HG03108 (cell line): ENCODE results near the gene C7orf25.
"Not testable (repeated sequence)": the region's sequence is repeated elsewhere in the genome, so short reads cannot be mapped to it uniquely, and the experiment has no call there.

Experiments
- ATAC-seq: cut with Tn5 transposase; IDR thresholded peaks from one replicate; pipeline ENCODE4 v1.9.1; 2021; ENCODE audit warnings: moderate library complexity; ENCODE audit not compliant: unreplicated experiment

Gene C7orf25

DNA sequence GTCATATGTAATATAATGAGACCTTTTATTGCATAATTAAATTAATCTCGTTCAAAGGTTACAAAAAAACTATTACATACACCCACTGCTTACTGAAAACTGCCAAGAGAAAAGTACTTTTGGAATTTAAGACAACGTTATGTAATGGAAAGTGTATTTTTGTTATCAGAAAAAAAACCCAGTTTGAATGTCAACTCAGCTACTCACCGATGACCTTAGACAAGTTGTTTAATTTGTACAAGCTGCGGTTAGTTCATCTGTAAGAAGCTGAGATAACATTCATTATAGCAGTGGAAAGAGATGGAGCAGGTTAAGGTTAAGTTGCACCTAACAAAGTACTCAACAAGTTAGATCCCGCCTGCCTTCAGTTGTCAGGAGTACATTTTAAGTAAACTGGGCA is 19.0 kb upstream of the C7orf25 start:
- ATAC-seq, result no peak

DNA sequence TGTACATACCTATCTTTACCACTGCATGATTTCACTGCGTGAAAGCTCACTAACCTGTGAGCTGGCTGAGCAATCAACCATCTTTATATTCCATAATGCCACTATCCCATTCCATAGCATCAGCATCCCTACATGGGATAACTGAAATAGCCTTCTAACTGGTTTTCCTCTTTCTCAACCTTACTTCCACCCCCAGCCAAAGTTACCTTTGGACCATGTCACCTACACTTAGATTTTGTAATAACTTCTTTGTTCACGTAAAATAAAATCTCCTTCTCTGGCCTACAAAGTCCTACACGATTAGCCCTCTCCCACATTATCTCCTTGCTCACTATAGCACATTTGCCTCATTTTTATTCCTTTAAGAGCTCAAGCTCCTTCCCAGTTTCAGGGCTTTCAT is 17.6 kb upstream of the C7orf25 start:
- ATAC-seq, result no peak

DNA sequence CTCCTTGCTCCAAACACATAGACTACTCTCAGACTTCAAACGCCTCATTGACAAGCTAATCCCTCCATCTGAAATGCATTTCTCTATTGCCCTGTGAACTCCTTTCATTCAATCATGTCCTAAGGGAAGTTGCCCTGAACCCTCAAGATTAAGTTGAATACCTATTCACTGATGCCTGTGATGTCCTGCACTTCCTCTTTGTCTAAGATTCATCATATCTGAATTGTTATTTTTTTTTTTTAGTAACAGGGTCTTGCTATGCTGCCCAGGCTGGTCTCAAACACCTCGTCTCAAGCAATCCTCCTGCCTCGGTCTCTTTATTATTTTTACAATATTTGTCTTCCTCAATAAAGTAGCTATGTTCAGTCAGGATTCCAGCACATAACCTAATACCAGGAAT is 16.9 kb upstream of the C7orf25 start:
- no peak for ATAC-seq

DNA sequence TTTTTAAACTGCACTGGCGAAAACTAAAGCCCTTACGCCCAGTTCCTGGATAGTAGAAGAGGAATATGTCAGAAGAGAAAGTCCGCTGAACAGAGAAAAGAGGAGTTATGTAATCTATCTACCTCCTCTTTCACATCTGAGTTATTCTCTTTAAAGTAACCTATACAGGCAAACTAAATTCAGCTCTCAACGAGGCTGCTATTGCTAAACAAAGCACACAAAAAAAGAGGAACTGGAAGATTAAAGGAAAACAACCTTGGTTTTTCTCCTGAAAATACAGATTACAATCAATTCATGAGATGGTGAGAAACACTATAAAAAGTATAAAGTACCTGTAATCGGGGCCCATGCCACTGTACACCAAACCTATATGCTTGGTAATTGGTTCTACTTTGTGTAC is 14.3 kb upstream of the C7orf25 start:
- no peak for ATAC-seq

DNA sequence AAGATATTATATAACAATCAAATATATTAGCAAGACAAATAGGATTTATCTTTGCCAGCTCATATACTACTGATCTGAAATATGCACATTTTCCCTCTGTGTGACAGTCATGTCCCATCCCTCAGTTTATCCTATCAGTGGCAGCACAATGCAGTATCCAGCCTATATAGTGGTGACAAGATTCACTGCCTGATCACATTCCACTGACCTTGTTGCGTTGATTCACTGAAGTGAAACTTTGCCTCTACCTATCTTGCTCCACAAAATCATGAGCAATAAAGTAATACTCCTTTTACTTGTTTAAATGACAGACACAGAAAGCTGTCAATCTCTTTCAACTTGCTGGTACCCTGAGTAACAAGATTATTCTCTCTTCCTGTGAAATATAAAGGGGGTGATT is 13.8 kb upstream of the C7orf25 start:
- no peak for ATAC-seq

DNA sequence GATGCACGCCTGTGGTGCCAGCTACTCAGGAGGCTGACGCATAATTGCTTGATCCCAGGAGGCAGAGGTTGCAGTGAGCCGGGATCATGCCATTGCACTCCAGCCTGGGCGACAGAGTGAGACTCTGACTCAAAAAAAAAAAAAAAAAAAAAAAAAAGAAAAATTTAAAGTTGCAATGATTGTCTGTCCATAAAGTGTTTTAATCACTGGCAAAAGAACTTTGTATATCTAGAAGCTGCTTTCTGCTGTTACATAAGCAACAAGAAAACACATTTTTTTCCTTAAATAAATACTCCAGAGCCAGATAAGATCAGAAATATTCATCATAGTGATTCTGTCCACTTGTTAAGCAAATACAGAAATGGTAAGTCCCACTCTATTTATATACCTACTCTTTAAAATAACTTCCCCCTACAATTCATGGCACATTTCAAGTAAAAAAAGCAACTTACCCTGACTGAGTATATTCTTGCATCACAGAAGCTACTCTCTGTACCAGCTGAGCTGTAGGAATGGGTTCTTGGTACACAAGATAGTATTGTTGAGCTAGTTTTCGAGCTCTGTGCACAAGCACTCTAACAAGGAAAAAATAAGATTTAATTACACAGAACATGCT is 12.5 kb upstream of the C7orf25 start:
- no peak for ATAC-seq

DNA sequence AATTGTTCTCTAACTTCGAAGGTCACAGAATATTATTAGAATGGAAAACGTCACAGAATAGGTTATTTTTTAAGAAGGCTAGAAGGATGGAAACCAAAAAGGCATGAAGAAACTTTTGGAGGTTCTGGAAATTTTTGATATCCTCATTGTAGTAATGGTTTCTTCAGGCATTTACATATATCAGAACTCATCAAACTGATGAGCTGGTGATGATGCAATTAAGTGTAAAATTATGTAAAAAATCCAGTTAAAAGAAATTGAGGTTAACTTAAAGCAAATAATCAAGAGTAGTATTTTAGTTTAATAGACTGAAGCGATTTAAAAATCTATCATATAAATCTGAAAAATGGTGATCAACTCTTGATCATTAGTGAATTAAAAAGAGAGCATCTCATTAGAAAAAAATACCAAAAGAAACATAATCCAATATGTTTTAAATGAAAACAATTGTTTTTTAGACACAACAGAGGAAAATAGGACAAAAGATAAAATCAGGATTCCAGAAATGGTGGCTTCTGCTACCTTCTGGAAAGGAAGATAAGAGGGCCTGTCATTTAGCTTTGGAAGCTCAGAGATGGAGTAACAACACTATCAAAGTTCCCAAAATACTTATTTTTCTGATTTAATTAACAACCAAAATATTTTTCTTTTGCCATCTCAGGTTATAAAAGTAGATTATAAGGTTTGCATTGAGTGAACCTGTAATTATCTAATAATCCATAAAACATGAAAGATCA is 10.3 kb upstream of the C7orf25 start:
- ATAC-seq, result no peak

DNA sequence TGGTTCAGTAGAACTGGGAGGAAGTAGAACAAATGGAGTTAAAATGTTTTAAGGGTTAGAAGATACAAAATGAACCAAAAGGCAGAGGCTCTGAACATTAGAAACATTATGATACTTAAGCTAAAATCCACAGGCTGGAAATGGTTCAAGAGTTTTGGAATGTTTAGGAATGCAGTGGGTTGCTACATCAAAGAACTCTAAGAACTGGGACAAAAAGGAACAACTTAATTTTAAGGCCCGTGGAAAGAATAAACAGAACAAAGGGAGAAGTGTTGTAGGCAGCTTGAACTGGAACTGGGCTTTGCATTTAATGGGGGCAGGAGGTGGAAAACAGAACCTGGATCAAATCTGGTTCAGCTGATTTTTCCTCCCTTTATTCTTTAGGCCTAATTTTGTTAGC is 3.5 kb upstream of the C7orf25 start:
- ATAC-seq, result no peak

DNA sequence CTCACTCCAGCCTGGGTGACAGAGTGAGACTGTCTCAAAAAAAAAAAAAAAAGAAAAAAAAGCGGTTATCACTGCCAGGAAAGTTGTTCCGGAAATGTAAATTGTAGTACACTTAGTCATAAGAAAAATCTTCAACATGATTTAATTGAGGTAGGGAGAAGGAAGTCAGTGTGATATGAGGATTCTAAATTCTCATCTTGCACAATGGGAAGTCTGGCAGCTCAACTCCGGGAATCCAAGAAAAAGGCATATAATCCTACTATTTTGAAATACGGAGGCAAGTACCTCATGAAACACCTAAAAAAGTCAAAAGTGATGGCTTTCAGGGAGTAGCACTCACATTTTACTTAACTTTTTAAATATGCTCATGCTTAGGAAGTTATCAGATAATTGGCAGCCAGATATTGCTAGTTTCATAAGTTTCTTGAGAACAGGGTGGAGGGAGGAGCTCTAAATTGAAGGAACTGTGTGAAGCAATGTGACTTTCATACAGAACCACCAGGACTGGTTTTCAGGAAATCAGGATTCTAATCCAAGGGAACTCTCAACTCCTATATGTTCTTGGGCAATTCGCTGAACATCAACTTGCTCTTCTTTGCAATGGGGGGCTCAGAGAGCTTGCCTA is 2.7 kb upstream of the C7orf25 start:
- no peak for ATAC-seq

DNA sequence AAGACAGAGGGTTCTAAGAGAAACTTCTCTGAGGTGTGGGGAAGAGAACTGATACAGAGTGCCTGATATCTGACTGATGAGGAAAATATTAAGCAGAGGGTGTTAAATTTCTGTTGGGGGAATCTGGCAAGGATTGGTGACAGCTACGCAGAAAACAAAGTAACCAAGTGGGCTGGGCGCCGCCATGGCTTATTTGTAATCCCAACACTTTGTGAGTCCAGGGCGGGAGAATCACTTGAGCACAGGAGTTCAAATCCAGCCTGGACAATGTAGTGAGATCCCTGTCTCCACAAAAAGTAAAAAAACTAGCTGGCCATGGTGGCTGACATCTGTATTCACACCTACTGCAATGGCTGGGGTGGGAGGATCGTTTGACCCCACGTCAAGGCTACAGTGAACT is 2.1 kb upstream of the C7orf25 start:
- ATAC-seq, result no peak

DNA sequence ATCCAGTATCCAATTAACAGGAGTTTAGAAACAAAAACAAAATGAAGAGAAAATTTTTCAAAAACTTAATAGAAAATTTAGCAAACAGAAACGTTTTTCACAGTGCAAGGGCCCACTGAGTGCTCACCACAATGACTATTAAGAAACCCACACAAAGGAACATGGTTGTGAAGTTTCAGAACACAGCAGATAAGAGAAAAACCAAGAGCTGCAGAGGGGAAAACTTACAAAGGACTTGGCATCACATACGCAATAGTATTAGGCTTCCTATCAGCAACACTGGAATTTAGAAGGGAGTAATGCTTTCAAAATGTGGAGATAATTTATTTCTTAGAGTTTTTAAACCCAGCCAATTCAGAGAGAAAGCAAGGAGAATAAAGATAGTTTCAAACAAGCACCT is 1.7 kb upstream of the C7orf25 start:
- ATAC-seq, result no peak

DNA sequence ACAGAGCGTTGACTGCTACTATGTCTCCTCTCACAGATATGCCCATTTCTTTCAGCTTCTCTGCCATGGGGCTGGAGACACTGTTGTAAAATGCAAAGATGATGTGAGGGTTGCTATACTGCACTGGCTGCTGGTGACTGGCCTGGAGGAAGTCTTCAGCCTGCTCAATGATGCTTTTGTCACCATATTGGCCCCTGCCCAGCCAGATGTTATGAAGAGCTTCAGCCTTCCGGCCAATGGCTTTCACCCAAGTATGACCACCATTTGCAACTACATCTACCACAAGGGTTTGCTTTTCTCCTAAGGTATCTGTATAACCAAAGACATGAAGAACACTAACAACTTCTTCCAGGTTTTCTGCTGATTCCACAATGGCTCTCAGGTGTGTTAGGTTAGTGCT is 1.6 kb downstream of the C7orf25 start:
- ATAC-seq, result no peak

DNA sequence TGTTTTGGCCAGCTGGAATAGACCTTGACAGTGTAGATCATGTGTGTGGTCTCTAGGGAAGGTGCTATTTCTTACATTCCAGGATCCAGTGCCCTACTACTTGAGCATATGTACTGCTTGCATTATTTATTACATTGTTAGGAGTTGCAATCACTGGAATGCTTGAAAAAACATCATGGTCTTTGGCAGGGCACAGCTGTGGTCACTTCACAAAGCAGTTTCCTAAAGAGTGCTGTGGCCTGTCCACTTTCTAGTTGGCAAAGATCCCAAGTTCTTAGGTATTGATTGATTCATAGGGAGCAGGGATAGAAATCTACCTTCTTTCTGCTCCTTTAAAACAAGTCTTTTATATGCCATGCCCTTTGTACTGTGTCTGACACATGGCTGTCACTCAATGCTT is 4.6 kb downstream of the C7orf25 start:
- no peak for ATAC-seq

DNA sequence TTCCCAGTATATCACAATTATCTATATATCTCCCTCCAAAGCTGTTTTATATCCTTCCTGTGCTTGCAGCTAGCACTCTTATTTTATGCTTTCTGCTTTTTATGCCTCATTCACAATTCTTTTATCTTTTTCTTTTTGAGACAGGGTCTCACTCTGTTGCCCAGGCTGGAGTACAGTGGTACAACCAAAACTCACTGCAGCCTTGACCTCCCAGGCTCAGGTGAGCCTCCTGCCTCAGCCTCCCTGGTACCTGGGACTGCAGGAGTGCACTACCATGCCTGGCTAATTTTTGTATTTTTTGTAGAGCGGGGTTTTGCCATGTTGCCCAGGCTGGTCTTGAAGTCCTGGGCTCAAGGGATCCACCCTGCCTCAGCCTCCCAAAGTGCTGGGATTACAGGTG is 5.7 kb downstream of the C7orf25 start:
- no peak for ATAC-seq

DNA sequence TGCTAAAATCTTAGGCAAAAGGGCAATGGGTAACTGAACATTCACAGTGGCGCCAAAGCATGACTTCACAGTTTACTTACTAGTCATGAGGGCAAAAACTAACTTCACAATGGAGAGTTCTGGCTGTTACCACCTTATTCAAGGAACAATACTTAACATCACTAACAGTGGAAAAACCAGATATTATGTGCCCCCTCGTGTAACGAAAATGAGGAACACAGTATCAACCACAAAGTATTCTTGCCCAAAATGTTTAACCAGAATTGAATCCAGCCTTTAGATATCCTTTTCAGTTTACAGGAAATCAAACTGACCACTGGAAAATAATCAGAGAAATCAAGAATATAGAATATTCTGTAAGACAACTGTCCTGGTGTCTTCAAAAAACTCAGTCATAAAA is 9.5 kb downstream of the C7orf25 start:
- ATAC-seq, result no peak

DNA sequence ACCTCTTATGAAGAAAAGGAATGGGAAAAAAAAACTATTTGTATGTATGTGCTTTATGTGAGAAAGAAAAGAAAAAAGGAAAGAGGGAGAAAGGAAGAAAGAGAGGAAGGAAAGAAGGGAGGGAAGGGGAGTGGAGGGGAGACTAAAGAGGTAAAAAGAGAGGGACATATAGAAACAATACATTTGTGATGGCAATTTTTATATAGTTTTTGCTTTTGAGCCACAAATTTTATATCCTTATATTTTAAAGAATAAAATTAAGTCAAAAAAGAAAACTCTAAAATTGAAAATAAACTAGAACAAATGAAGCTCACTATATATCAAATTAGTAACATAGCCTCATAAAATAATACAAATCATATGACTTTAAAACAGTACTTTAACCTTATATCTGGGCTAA is 11.0 kb downstream of the C7orf25 start:
- no peak for ATAC-seq

DNA sequence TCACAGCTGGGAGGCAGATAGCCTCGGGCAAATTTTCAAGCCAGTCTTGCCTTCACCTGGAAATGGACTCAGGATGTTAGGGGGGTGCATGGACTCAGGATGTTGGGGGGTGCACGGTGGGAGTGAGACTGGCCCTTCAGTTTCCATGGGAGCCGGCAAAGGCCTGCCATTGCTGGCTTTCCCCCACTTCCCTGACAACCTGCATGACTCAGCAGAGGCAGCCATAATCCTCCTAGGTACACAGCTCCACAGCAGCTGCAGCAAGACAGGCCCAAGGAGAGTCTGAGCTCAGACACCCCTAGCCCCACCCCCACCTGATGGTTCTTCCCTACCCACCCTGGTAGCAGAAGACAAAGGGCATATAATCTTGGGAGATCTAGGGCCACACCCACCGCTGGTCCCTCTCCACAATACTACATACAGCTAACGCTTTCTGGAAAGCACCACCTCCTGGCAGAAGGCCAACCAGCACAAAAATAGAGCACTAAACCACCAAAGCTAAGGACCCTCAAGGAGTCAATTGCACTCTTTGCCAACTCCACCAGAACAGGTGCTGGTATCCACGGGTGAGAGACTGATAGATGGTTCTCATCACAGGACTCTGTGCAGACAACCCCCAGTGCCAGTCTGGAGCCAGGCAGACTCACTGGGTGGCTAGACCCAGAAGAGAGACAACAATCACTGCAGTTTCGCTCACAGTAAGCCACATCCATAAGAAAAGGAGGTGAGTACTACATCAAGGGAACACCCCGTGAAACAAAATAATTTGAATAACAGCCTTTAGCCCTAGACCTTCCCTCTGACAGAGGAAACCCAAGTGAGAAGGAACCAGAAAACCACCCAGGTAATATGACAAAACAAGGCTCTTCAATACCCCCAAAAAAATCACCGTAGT is 18.3 kb downstream of the C7orf25 start:
- ATAC-seq, result no peak

DNA sequence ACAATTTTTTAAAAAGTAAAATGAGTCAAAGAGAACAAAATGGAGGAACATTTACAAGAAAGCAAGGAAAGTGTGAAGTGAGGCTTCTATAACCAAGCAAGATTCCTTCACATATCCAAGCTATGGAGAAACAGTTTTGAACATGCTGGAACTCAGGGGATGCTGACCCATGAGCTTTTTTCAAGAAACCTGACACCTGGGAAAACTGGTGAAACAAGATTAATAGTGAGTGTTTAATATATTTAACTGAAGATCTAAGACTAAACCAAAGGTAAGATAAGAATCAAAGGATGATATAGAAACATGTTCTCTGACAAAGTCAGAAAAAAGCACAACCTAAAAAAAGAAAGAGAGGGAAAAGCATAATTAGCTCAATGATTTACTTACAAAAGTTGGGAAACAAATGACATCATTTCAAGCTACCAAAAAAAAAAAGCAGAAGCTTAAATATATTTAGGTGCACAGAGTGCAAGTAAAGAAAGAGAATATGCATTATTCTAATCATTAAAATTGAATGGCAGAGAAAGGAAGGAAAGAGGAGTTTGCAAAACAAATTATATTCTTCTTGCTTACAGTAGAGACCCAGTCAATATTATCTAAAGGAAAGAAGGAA is 24.9 kb downstream of the C7orf25 start:
- no peak for ATAC-seq

DNA sequence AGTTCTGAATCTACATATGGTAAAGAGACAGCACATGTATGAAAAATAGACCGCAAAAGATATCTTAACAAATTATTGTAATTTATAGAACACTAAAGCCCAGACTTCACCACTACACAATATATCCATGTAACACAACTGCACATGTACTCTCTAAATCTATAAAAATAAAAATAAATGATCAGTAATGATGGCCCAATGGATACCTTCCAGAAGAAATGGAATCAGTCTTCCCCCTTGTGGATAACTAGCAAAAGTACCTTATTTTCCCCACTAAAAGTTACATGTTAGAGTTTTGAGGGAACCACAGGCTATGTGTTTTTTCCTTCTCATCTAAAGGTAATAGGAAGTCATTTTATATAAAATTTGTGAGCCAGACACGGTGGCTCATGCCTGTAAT is 25.7 kb downstream of the C7orf25 start:
- ATAC-seq, result no peak

DNA sequence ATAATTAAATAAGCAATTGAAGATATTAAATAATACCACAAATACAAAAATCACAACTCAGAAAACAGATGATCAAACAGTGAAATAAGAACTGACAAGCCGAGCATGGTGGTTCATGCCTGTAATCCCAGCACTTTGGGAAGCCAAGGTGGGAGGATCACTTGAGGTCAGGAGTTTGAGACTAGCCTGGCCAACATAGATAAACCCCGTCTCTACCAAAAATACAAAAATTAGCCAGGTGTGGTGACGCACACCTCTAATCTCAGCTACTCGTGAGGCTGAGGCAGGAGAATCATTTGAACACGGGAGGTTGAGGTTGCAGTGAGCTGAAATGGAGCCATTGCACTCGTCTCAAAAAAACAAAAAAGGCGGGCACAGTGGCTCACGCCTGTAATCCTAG is 26.7 kb downstream of the C7orf25 start:
- not testable (repeated sequence) for ATAC-seq

DNA sequence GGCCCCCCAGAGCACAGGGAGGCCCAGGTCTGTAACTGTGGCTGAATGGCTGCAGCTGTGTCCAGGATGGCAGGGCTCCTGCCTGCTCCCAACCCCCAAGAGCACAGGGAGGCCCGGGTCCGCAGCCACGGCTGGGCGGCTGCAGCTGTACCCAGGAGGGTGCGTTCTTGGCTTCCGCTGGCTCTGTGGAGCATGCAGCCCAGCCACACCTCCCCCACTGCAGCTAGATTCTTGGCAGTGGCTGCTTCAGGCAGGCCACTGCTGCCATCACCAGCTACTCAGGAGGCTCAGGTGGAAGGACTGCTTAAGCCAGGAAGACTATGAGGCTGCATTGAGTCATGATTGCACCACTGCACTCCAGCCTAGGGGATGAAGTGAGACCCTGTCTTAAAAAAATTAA is 27.9 kb downstream of the C7orf25 start:
- ATAC-seq, result no peak
